IPS-NIHi7 (cell line): ENCODE data around the gene SLC12A2.

Experiments used
- DNase-seq: peaks from one replicate; pipeline ENCODE4 v3.0.0; 2012; ENCODE audit warnings: mixed read lengths; ENCODE audit errors: extremely low spot score

The SLC12A2 gene

GRCh38 chr5:128169401-128170017 lies 85.9 kb downstream of the SLC12A2 start:
- DNase-seq, result no peak

DNA sequence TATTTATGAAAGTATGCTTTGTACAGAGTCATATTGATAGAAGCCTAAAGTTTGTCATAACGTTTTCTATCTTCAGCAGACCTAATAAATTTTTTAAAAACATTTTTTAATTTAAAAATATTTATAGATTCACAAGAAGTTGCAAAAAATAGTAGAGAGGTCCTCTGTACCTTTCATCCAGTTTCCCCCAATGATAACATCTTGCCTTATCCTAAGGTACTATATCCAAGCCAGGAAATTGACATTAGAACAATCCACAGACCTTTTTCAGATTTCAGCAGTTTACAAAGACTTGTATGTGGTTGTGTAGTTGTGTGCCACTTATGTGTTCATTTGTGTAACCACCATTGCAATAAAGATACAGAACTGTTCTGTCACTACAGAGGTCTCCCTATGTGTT lies 88.5 kb downstream of the SLC12A2 start:
- no peak for DNase-seq

GRCh38 chr5:128174951-128175350 lies 91.4 kb downstream of the SLC12A2 start:
- DNase-seq, result no peak

DNA sequence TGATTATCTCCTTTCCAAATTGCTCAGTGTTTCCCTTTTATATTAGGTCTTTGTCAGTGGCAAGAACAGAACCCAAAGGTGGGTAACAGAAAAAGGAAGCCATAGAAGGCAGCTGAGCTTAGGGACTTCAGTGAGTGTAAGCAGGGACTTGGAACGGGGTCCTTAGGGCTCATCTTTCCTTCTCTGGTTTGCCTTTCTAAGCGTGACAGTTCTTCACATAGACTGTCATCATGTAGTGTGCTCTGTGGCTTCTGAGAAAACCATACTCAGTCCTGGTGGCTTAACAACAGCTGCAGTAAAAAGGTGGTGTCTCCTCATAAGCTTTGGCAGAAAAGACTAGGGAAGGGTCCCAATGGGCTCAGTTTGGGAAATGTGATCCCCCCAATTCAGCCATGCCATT lies 108.8 kb downstream of the SLC12A2 start:
- no peak for DNase-seq

GRCh38 chr5:128193665-128194390 lies 110.3 kb downstream of the SLC12A2 start:
- DNase-seq, result no peak

GRCh38 chr5:128195316-128195715 lies 111.8 kb downstream of the SLC12A2 start:
- DNase-seq, result no peak

DNA sequence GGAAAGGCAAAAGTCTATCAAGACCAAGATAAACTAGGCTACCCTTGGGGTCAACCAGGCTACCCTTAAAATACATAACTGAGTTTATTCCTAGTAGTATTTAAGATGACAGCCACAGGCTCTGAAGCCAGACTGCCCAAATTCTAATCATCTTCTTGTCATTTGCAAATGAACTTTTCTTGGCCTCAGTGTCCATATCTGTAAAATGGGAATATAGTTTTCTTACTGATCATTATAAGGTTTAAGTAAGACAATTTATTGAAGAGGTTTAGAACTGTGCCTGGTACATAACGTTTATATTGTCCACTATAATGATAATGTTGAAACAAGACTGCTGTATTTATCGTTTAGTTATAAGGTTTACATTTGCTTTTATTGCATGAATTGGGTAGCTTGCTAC lies 112.5 kb downstream of the SLC12A2 start:
- no peak for DNase-seq

GRCh38 chr5:128196791-128197190 lies 113.2 kb downstream of the SLC12A2 start:
- DNase-seq, result no peak

GRCh38 chr5:128197896-128198522 lies 114.4 kb downstream of the SLC12A2 start:
- DNase-seq, result no peak

- DNase-seq, result no peak
Observed at GRCh38 chr5:128199104-128199503, 115.5 kb downstream of the SLC12A2 start.

DNA sequence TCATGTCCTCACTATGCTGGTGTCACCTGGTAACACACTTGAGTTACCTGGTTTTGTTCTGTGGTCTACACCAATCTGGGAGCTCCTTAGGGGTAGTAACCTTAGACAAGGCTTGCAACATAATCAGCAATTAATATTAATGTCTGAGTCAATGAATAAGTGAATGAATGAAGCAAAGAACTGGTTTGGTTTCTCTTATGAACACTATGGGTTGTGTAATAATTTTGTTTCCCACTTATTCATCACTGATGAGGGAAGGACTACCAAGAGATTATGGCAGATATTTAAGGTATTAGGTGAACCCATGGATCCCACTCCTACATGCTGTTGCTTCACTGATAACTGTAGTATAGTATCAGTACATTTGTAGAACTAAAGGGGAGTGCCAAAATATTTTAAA lies 116.0 kb downstream of the SLC12A2 start:
- no peak for DNase-seq

DNA sequence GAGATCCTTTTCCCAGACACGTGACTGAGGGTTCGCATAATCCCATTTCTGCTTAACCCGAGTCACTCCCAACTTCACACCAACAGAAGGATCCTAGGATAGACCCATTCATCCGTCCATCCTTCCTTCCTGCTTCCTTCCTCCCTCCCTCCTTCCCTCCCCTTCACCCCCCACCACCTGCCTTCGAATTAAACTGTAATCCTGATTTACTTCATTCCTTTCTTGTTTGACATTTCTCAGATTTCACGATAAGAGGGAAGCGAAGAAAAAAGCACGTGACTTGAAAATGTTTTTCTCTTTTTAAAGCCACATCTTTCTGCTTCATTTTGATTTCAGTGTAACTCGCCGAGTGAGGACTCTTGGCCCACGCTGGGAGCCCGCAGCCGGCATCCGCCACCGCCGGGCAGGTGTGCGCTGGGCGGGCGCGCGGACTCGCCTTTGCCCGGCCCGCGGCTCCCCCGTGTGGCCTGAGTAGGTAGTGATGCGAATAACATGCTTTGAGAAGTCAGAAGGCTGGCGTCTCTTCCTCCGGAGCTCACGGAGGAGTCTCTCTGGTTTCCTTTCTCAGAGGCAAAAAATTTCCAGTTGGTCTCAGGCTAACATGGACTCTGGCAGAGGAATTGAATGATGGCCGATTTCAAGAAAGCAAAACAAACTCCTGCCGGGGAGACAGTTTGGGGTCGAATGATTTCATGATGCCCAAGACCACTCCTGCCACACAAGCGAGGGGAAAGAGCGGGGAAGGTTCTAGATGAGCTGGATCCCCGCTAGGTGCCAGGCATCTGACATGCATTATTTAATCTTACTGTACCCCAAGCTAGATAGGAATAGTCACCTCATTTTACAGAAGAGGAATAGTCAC lies 117.7 kb downstream of the SLC12A2 start:
- peak; percentile 91 for DNase-seq

DNA sequence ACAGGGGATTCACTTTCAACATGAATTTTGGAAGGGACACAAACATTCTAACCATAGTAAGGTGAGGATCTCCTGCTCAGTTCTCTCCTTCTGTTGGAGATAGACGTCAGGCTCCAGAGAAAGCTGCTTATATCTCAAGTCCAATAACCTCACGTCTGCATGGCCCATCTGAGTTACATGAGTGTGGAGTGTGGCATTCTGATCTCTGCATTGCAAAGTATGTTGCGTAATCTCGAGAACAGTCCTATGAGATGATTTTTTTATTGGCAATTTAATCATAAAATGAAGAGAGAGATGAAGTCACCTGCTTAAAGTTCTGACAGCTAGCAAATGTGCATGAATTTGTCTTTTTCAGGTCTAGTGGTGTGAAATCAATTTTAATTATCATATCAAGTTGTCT lies 118.8 kb downstream of the SLC12A2 start:
- no peak for DNase-seq

DNA sequence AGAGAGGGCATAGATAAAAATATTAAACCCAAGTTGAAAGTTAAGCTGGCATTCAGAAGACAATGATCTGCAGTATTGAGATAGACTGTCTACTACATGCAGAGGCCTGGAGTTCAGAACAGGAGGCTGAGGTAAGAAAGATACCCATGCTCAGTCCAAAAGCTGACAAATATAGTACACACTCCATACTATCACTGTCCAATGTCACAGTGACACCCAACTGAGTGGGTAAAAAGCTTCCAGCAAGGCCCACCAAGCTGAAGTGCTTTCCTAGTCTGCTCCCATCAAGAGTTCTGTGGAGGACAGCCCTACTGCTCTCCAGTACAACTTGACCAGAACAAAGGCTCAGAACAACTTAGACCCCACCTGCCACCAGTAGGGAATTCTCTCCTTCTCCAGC lies 124.9 kb downstream of the SLC12A2 start:
- no peak for DNase-seq

DNA sequence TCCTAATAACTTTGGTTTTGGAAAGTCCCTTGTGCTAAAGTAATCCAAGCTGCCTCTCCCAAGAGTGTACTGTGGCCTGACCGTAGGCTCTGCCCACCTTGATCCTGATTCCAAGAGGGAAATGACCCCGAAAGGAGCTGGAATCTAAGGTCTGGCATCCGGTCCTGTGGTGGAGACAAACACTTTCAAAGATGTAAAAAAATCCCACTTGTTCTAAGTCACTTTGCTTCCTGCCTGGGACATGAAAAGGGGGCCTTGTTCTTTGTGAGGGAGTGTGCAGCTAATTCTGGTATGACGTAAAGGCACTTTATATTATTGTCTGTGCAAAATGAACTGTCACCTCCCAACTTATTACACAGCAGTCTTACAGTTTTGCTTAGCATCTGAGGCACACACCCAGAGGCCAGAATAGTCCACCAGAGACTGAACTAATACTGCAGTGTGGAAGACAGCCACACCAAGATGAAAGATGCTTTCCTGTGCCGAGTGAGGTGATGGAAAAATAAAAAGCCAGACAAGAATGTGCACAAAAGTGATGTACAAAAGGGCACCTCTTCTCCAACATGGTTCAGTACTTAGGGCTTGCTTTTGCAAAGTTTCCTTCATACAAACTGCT lies 128.7 kb downstream of the SLC12A2 start:
- DNase-seq, result no peak

DNA sequence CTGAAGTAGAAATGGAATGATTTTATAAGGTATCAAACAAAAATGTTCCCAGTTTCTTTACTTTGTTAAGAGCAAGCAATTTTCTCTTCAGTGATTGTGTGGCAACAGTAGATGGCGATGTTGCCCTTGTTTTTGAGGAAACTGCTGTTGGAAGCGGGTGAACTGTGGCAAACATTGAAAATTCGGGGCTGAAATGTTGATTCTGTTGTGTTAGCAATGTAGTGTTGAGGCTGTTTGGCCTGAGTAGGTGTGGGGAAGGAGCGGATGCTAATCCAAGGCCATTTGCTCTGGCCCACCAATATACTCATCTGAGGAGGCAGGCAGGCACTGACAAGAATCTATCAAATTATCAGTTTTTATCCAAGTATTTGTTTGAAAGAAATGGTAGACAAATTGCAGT lies 129.8 kb downstream of the SLC12A2 start:
- peak; percentile 55 for DNase-seq

- no peak for DNase-seq
Observed at GRCh38 chr5:128213833-128214232, 130.3 kb downstream of the SLC12A2 start.

DNA sequence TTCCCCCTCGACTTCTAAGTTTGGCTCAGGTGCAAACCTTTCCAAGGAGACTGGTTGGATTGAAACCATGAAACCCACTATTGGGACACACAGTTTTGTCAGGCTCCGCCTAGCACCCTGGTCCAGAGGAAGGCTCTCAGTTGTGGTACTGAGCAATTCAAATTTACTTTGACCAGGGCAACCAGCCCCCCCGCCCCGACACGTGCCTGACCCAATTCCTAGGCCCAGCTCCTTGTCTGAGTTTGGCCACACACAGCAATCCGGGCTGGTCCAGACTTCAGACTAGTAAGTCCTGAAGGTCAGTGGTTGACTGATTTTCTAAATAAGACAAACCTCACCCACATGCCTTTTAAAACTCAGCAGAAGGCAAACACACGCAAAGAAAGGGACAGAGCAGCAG lies 132.7 kb downstream of the SLC12A2 start:
- no peak for DNase-seq

DNA sequence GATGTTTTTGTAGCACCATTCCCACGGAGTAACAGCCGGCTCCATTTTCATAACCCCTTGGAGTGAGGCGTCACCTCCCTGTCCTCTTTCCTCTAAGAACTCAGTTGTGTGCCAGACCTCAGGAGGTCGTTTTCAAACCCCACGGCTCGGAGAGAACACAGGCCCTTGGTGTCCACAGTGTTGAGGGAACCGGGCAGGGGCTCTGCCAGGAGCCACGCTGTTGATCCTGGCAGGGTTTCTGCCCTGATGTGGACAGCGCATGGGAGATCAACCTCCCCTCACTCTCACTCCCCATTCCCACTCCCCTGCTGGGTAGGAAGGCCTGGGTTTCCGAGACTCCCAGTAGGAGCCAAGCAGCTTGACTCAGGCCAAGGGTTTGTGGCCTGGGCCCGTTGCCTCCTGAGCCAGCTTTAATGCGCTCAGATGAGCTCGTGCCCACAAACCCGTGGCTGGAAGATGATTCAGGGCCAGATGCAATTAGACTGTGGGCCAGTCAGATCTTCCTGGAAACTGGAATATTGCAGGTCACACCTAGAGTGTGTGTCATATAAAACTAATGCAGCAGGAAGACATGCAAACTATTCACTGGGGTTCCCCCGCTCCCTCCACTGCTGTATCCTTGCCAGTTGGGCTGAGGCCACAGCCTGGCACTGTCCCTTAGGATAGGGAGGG lies 133.4 kb downstream of the SLC12A2 start:
- DNase-seq, result no peak

DNA sequence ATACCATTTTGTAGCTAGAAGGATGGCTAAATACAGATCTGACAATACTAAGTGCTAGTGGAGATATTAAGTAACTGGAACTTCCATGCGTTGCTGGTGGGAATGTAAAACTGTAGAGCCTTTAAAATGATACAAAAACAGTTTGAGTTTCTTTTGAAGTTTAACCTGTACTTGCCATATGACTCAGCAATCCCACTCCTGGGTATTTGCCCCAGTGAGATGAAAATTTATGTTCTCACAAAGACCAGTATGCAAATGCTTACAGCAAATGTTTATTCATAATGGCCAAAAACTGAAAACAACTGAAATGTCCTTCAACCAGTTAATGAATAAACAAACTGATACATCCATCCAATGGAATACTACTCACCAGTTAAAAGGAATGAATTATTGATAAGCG lies 137.3 kb downstream of the SLC12A2 start:
- no peak for DNase-seq

- no peak for DNase-seq
Observed at GRCh38 chr5:128224336-128224735, 140.8 kb downstream of the SLC12A2 start.
